ENCODE results near the gene H2BK1.

The H2BK1 gene

GRCh38 chr7:151210087-151210854 is at the start of gene H2BK1:
Gene H2BK1 (minus strand): TSS chr7:151210488. CDS start chr7:151210318, 170 bp downstream.
- no peak for DNase-seq (ENCODE audit: low spot score)

GRCh38 chr7:151257990-151258389 is 47.7 kb upstream of the H2BK1 start:
- no peak for DNase-seq (ENCODE audit: low spot score)

GRCh38 chr7:151256410-151257045 is 46.2 kb upstream of the H2BK1 start:
- DNase-seq (ENCODE audit: low spot score): no peak

- DNase-seq (ENCODE audit: low spot score): no peak
These were observed 45.1 kb upstream of the H2BK1 start for GRCh38 chr7:151255390-151255789.

- no peak for DNase-seq (ENCODE audit: low spot score)
These were observed 44.6 kb upstream of the H2BK1 start for GRCh38 chr7:151254851-151255250.

- DNase-seq (ENCODE audit: low spot score): no peak
These were observed 44.0 kb upstream of the H2BK1 start for GRCh38 chr7:151254316-151254715.

- DNase-seq (ENCODE audit: low spot score): no peak
These were observed 42.8 kb upstream of the H2BK1 start for GRCh38 chr7:151252961-151253711.

- no peak for DNase-seq (ENCODE audit: low spot score)
These were observed 42.2 kb upstream of the H2BK1 start for GRCh38 chr7:151252561-151252835.

- no peak for DNase-seq (ENCODE audit: low spot score)
These were observed 41.6 kb upstream of the H2BK1 start for GRCh38 chr7:151251689-151252560.

- DNase-seq (ENCODE audit: low spot score): no peak
These were observed 41.0 kb upstream of the H2BK1 start for GRCh38 chr7:151251328-151251688.

- no peak for DNase-seq (ENCODE audit: low spot score)
These were observed 40.2 kb upstream of the H2BK1 start for GRCh38 chr7:151250181-151251132.

- DNase-seq (ENCODE audit: low spot score): no peak
These were observed 39.4 kb upstream of the H2BK1 start for GRCh38 chr7:151249732-151250072.

- peak; percentile 16 for DNase-seq (ENCODE audit: low spot score)
These were observed 38.9 kb upstream of the H2BK1 start for GRCh38 chr7:151249034-151249731.

GRCh38 chr7:151248346-151249033 is 38.2 kb upstream of the H2BK1 start, which contains the start of gene SMARCD3:
Gene SMARCD3 (minus strand): TSS chr7:151248694. CDS start chr7:151248562, 132 bp downstream.
- DNase-seq (ENCODE audit: low spot score): peak; percentile 37

GRCh38 chr7:151247611-151248345 is 37.5 kb upstream of the H2BK1 start:
- no peak for DNase-seq (ENCODE audit: low spot score)

- no peak for DNase-seq (ENCODE audit: low spot score)
These were observed 36.7 kb upstream of the H2BK1 start for GRCh38 chr7:151246851-151247580.

GRCh38 chr7:151246102-151246850 is 36.0 kb upstream of the H2BK1 start:
- DNase-seq (ENCODE audit: low spot score): no peak
